GM19240 (cell line): Measurements from ENCODE around the gene ANLN.

ENCODE experiments used
- DNase-seq: peaks from one replicate; pipeline ENCODE4 v3.0.0; 2011; ENCODE audit warnings: low spot score; ENCODE audit not compliant: insufficient read length

ANLN gene

DNA sequence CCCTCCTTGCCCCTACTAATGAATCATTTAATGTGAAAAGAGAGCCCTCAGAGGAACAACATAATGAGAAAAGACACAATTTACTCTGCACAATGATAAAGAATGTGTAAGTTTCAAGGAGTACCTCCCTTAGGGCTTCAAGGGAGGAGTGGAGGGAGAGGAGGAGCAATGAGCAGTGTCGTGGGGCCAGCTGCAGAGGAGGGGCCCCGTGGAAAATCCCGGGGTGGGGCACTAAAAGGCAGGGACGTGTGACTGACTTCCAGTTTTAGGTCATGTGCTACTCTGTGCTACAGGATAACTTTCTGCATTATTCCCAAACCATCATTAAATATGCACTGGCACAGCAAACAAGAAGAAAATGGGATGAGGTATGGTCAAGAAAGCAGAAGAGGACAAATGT is 108.1 kb downstream of the ANLN start:
- DNase-seq = no peak
